Lower leg skin (tissue), 3 donors: Measurements from ENCODE around the gene KCTD15.

Source experiments
- POLR2A ChIP-seq, 2 donors: fragments of 450-650 bp; IDR thresholded peaks; one replicate each; pipeline ENCODE4 v1.6.1; 2016 to 2017; ENCODE audit warnings: antibody characterized with exemption in 2 of 2, mild to moderate bottlenecking in 1 of 2, moderate library complexity in 1 of 2
- TF ChIP-seq, protein P1 (sequence below), 3 donors: fragments of 450-650 bp; IDR thresholded peaks; one replicate each; pipeline ENCODE4 v1.5.1; 2016; ENCODE audit warnings: antibody characterized with exemption in 3 of 3, mild to moderate bottlenecking in 3 of 3, moderate library complexity in 2 of 3

DNA sequence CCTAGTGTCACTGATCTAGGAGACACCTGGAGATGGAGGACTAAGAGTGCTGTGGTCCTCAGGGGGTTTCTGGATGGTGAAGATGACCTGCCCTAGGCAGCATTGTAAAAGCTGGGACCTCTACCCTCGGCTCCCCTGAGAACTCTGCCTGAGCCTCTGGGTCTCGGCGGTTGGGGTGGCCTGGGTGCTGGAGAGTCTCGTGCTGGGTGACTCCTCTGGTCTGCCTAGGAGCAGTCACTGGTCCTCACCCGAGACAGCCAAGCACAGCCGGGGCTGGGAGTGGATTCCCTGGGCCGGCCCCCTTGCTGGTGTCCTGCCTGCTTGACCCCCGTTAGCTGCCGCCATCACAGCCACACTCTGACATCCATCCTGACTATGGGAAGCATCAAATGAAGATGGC lies 6.7 kb downstream of the KCTD15 start:
- TF ChIP-seq, protein P1, sequence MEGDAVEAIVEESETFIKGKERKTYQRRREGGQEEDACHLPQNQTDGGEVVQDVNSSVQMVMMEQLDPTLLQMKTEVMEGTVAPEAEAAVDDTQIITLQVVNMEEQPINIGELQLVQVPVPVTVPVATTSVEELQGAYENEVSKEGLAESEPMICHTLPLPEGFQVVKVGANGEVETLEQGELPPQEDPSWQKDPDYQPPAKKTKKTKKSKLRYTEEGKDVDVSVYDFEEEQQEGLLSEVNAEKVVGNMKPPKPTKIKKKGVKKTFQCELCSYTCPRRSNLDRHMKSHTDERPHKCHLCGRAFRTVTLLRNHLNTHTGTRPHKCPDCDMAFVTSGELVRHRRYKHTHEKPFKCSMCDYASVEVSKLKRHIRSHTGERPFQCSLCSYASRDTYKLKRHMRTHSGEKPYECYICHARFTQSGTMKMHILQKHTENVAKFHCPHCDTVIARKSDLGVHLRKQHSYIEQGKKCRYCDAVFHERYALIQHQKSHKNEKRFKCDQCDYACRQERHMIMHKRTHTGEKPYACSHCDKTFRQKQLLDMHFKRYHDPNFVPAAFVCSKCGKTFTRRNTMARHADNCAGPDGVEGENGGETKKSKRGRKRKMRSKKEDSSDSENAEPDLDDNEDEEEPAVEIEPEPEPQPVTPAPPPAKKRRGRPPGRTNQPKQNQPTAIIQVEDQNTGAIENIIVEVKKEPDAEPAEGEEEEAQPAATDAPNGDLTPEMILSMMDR (IDR thresholded peaks at IDR 0.05) = no peak
- TF ChIP-seq POLR2A (IDR thresholded peaks at IDR 0.05) = no peak
